ENCODE measurements around the gene BORCS5. TPM values are rescaled to one million over a fixed set of nuclear protein-coding genes. Genes with fewer than 3 reads are reported as not detected.

Gene BORCS5
- total and polyA plus RNA-seq, 2 experiments from 2014 or later = 11.3 to 12.6 TPM

DNA sequence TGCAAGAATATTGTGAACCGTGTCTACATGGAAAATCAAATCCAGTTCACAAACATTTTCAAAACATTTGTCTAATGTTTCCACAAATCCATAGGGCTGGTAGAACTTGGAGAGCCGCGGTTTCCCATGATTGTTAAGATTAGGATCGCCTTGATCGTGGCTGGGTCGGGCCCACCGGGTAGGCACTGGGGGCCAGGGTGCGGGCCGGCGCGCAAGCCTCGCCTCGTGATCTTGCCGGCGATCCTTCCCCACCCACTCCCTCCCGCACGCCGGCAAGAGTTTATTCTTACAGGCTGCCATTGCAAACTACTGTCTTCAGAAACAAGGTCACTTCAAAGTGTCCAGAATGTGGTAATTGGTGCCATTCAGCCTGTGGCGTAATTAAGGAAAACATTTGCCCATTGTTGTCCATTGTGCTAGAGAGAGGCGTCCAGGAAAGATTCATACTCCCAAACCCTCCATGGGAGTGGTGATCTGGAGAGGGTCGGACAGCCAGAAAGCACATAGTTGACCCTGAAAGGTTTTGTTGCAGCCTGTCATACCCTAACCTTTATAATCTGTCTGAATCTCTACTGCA, 95.5 kb downstream of the BORCS5 start:
- ATAC-seq (no peak), DNase-seq (ENCODE audit: low spot score) (no peak)
- Histone ChIP-seq H3F3A (replicated peaks; ENCODE audit: low read depth) (0 out of 2 replicates have a peak, but pooled peaks cover 2% of the 10 kb centered on the region), H3K4me3 (no peak overlapping the region), H2AFZ (no peak overlapping the region), H3K4me2 (no peak overlapping the region), H3K79me2 (replicated peaks; ENCODE audit: insufficient read depth) (no peaks in the 10 kb centered on the region), H3K4me1 (ENCODE audit: insufficient read depth) (peaks cover 13% of the 10 kb centered on the region), H3K36me3 (ENCODE audit: insufficient read depth) (no peaks in the 10 kb centered on the region), H3K27me3 (ENCODE audit: insufficient read depth) (no peaks in the 10 kb centered on the region), H3K27ac (ENCODE audit: low read depth) (no peak overlapping the region), H3K9me2 (ENCODE audit: insufficient read depth) (no peaks in the 10 kb centered on the region), H4K20me1 (replicated peaks; ENCODE audit: insufficient read depth) (no peaks in the 10 kb centered on the region)
- TF ChIP-seq ZNF462 (CRISPR knock-in tag; IDR thresholded peaks at IDR 0.05) (no peak), CTCF (conservative IDR thresholded peaks at IDR 0.05; ENCODE audit: low read depth in 2 of 2) (no peak), NANOG (IDR thresholded peaks at IDR 0.05; ENCODE audit: borderline replicate concordance) (no peak), EZH2phosphoT487 (IDR thresholded peaks at IDR 0.05; ENCODE audit: unreplicated experiment) (no peak), STAT1 (IDR thresholded peaks at IDR 0.05; ENCODE audit: unreplicated experiment) (no peak), CREB1 (CRISPR knock-in tag; IDR thresholded peaks at IDR 0.05; ENCODE audit: low read depth) (no peak), POLR2AphosphoS5 (IDR thresholded peaks at IDR 0.05; ENCODE audit: low read depth) (no peak), ZNF331 (CRISPR knock-in tag; IDR thresholded peaks at IDR 0.05; ENCODE audit: low read depth) (no peak), ZNF114 (CRISPR knock-in tag; IDR thresholded peaks at IDR 0.05) (no peak), EZH2 (IDR thresholded peaks at IDR 0.05; ENCODE audit: low read depth, unreplicated experiment) (no peak), JUNB (IDR thresholded peaks at IDR 0.05; ENCODE audit: unreplicated experiment) (no peak)
- TF ChIP-seq, protein P1, sequence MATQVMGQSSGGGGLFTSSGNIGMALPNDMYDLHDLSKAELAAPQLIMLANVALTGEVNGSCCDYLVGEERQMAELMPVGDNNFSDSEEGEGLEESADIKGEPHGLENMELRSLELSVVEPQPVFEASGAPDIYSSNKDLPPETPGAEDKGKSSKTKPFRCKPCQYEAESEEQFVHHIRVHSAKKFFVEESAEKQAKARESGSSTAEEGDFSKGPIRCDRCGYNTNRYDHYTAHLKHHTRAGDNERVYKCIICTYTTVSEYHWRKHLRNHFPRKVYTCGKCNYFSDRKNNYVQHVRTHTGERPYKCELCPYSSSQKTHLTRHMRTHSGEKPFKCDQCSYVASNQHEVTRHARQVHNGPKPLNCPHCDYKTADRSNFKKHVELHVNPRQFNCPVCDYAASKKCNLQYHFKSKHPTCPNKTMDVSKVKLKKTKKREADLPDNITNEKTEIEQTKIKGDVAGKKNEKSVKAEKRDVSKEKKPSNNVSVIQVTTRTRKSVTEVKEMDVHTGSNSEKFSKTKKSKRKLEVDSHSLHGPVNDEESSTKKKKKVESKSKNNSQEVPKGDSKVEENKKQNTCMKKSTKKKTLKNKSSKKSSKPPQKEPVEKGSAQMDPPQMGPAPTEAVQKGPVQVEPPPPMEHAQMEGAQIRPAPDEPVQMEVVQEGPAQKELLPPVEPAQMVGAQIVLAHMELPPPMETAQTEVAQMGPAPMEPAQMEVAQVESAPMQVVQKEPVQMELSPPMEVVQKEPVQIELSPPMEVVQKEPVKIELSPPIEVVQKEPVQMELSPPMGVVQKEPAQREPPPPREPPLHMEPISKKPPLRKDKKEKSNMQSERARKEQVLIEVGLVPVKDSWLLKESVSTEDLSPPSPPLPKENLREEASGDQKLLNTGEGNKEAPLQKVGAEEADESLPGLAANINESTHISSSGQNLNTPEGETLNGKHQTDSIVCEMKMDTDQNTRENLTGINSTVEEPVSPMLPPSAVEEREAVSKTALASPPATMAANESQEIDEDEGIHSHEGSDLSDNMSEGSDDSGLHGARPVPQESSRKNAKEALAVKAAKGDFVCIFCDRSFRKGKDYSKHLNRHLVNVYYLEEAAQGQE (IDR thresholded peaks at IDR 0.05; ENCODE audit: unreplicated experiment) = no peak
- TF ChIP-seq, protein P2, sequence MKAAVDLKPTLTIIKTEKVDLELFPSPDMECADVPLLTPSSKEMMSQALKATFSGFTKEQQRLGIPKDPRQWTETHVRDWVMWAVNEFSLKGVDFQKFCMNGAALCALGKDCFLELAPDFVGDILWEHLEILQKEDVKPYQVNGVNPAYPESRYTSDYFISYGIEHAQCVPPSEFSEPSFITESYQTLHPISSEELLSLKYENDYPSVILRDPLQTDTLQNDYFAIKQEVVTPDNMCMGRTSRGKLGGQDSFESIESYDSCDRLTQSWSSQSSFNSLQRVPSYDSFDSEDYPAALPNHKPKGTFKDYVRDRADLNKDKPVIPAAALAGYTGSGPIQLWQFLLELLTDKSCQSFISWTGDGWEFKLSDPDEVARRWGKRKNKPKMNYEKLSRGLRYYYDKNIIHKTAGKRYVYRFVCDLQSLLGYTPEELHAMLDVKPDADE (IDR thresholded peaks at IDR 0.05) = no peak
- peaks cover 18% of the 10 kb centered on the region for H3K4me1 Mint-ChIP-seq
- no peaks in the 10 kb centered on the region for H3K36me3 Mint-ChIP-seq (ENCODE audit: low read depth)
- no peaks in the 10 kb centered on the region for H3K9me3 Mint-ChIP-seq
- peaks cover 3% of the 10 kb centered on the region for H3K27me3 Mint-ChIP-seq (ENCODE audit: insufficient read depth, low read depth, poor library complexity)
- H3K4me3 Mint-ChIP-seq = no peak overlapping the region
- H3K27ac Mint-ChIP-seq = no peak overlapping the region
